Stimulated activated CD8-positive, alpha-beta memory T cell treated with anti-CD3 and anti-CD28 coated beads, Interleukin-2, amount 100 ng/mL, for 1 hour (primary cell): ENCODE results near the gene ITGA5.

Source experiments
- DNase-seq, 2 donors: peaks; one replicate each; pipeline ENCODE4 v3.0.0-alpha.2; 2020; ENCODE audit warnings: low read depth in 2 of 2

The ITGA5 gene

GRCh38 chr12:54411391-54412241, 7.5 kb downstream of the ITGA5 start:
- no peak for DNase-seq

- DNase-seq = no peak
These were observed 9.8 kb downstream of the ITGA5 start for GRCh38 chr12:54409267-54409666.

- DNase-seq = no peak
These were observed 11.7 kb downstream of the ITGA5 start for GRCh38 chr12:54407183-54407905.

- no peak for DNase-seq
These were observed 13.5 kb downstream of the ITGA5 start for GRCh38 chr12:54405573-54405972.

- DNase-seq = no peak
These were observed 14.0 kb downstream of the ITGA5 start for GRCh38 chr12:54405106-54405505.

GRCh38 chr12:54404061-54405004, 14.7 kb downstream of the ITGA5 start:
- peak; percentile 33 to 35 for DNase-seq

- no peak for DNase-seq
These were observed 17.9 kb downstream of the ITGA5 start for GRCh38 chr12:54401119-54401518.

GRCh38 chr12:54398995-54399793, 19.9 kb downstream of the ITGA5 start:
- DNase-seq = peak; percentile 71 to 77

- no peak for DNase-seq
These were observed 20.8 kb downstream of the ITGA5 start for GRCh38 chr12:54398218-54398617.

GRCh38 chr12:54397157-54397556, 21.9 kb downstream of the ITGA5 start:
- no peak for DNase-seq

- no peak for DNase-seq
These were observed 23.5 kb downstream of the ITGA5 start for GRCh38 chr12:54395545-54395944.

GRCh38 chr12:54394986-54395385, 24.1 kb downstream of the ITGA5 start:
- no peak for DNase-seq

- DNase-seq = no peak
These were observed 24.8 kb downstream of the ITGA5 start for GRCh38 chr12:54394281-54394719.

GRCh38 chr12:54393743-54394142, 25.3 kb downstream of the ITGA5 start:
- no peak for DNase-seq

- no peak for DNase-seq
These were observed 25.9 kb downstream of the ITGA5 start for GRCh38 chr12:54393207-54393609.

GRCh38 chr12:54392485-54393206, 26.4 kb downstream of the ITGA5 start:
- no peak for DNase-seq

- peak; percentile 30 to 50 for DNase-seq
These were observed 28.2 kb downstream of the ITGA5 start for GRCh38 chr12:54390668-54391551.

- no peak for DNase-seq
These were observed 28.8 kb downstream of the ITGA5 start for GRCh38 chr12:54390176-54390667.

- DNase-seq = no peak
These were observed 29.4 kb downstream of the ITGA5 start for GRCh38 chr12:54389607-54390175.
